Esophagus muscularis mucosa (tissue), 3 donors: Measurements from ENCODE around the gene VPS13D.

Source experiments
- POLR2A ChIP-seq: fragments of 450-650 bp; IDR thresholded peaks from one replicate; pipeline ENCODE4 v1.6.1; 2017; ENCODE audit warnings: antibody characterized with exemption, moderate library complexity, mild to moderate bottlenecking, low read depth
- TF ChIP-seq, protein P1 (sequence below), 3 experiments: fragments of 200-600 bp in 2 of 3; fragments of 450-650 bp in 1 of 3; sonication (generic) in 2 of 3; IDR thresholded peaks; one replicate each; pipeline ENCODE4 v1.5.1; 2017 to 2019; ENCODE audit warnings: antibody characterized with exemption in 3 of 3, mild to moderate bottlenecking in 2 of 3, moderate library complexity in 1 of 3

DNA sequence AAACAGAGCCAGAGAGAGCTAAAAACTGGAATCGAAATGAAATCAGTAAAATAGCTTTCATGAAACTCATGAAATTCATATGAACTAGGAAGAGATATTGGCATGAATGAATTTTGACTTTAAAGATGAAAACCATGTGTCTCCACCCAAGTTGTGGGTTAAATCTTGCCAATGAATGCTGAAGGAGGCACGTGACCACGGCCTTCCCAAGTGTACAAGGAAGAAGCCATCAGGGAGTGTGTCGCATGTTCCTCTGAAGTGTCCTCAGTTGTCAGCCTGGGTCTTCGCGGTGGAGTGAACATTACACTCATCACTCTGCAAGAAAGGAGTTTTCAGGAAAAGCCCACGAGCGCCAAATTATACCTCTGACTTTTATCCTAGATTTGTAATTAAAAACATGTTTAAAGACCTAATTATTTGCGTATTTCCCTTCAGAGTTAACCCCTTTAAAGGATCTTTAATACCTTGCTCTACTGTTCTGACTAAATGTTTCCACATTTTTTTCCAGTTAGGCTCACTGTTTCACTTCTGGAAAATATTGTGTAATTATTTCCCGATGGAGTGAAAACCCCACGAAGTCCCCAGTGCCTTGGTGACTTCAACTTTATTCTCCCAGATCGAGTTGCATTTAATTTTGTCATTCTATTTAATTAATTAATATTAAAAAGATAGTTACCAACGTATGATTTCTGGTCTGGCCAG is 269.9 kb downstream of the VPS13D start:
- TF ChIP-seq, protein P1, sequence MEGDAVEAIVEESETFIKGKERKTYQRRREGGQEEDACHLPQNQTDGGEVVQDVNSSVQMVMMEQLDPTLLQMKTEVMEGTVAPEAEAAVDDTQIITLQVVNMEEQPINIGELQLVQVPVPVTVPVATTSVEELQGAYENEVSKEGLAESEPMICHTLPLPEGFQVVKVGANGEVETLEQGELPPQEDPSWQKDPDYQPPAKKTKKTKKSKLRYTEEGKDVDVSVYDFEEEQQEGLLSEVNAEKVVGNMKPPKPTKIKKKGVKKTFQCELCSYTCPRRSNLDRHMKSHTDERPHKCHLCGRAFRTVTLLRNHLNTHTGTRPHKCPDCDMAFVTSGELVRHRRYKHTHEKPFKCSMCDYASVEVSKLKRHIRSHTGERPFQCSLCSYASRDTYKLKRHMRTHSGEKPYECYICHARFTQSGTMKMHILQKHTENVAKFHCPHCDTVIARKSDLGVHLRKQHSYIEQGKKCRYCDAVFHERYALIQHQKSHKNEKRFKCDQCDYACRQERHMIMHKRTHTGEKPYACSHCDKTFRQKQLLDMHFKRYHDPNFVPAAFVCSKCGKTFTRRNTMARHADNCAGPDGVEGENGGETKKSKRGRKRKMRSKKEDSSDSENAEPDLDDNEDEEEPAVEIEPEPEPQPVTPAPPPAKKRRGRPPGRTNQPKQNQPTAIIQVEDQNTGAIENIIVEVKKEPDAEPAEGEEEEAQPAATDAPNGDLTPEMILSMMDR (IDR thresholded peaks at IDR 0.05): no peak
- no peak for TF ChIP-seq POLR2A
